ENCODE results near the gene MYO1C.

The MYO1C gene

DNA sequence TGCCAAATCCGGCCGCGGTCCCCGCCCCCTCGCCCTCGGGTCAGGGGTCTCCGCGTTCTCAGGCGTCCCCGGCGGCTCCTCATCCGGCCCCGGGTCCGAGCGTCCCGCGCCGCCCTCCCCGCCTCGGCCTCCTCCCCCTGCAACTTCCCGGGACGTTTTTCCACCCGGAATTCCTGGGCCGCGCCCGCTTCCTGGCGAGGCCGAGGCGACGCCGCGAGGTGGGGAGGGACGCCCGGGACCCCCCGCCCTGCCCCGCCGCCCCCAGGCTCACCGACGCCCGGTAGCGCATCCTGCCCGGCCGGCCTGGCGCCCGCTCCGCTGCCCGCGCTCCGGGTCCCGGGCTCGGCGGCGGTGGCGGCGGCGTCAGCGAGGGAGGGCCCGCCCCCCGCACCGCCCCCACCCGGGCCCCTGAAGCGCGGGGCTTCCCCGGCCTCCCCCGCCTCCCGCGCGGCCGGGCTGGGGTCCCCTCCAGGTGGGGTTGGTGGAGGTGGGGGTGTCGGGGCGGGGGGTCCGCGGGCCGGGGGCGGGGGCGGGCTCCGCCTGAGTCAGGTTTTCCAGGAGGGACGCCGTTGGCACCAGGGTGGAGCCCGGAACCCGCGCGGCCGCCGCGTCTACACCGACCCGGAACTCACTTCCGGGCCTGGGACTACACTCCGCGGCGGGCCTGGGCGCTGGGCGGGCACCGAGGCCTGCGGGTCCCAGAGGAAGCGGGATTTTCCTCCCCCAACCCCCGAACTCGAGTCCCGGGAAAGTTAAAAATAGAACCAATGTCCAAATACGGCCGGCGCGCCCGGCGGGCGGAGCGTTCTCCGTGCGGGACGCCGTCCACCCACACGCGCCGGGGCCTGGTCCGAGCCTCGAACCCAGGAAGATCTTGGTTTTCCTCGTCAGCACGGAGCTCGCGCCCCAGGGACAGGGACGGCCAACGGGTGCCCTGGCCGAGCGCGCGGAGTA lies 6.8 kb downstream of the MYO1C start:
- FAIRE-seq (no peak), DNase-seq (ENCODE audit: low spot score) (peak; percentile 54)

DNA sequence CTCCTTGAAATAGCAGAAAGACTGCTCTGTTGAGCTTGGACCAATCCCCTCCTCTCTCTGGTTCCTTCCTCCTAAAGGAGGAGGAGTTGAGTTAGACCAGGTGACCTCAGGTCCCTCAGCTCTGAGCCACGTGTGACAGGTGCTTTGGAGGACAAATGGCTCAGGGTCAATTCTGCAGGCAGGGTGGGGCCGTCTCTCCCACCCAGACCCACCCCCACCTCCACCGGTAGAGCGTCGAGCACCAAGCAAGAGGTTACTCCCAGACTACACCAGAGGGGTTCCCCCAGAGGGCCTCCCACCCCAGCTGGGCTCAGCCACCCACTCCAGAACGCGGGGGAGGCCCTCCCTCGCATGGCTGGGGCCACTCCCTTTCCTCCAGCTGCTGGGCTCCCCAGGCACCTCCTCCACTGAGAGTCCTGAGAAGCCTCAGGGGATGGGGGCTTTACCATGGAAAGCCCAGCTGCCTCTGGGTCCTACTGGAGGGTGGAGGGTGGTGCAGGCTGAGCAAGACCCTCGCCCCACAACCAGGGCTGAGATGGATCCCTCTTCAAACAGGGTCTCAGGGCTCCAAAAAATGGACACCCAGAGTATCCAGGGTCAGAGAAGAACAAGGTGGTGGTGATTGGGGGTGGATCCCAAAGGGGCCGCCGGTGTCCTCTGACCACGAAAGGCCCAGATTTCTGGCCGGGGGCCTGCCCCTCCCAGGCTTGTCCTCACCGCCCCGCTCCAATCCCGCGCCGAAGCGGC lies 7.6 kb downstream of the MYO1C start:
- FAIRE-seq: no peak
- DNase-seq (ENCODE audit: low spot score): peak; percentile 36

DNA sequence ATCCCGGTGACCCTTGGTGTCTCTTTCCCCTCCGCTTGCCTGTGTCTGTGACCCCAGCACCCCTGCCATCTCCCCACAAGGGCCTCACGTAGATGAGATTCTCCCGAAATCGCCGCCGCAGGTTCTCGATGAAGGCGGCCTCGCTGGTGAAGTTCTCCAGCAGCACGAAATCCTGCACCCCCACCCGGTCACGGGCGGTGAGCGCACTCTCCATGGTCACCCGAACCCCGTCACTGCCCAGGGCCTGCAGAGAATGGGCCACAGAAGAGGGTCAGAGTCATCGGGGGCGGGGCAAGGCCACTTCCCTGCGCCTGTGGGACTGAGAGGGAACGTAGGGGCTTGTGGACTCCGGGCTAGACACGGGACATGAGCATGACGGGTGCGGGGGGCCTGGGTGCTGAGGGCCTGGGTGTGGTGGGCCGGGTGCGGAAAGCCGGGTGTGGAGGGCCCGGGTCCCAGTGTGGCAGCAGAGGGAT lies 8.4 kb downstream of the MYO1C start:
- DNase-seq (ENCODE audit: low spot score) (no peak), FAIRE-seq (no peak)

DNA sequence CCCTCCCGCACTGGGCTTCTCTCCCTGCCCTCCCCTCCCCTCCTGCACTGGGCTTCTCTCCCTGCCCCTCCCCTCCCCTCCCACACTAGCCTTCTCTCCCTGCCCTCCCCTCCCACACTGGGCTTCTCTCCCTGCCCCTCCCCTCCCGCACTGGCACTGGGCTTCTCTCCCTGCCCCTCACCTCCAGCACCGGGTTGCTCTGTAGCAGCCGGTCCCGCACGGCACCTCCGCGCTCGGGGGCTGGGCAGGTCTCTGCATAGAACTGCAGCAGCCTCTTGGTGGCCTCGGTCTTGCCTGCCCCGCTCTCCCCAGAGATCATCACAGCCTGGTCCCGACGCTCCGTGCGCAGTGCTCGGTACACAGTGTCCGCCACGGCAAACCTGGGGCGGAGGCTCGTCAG lies 9.8 kb downstream of the MYO1C start:
- FAIRE-seq (no peak), DNase-seq (ENCODE audit: low spot score) (no peak)

DNA sequence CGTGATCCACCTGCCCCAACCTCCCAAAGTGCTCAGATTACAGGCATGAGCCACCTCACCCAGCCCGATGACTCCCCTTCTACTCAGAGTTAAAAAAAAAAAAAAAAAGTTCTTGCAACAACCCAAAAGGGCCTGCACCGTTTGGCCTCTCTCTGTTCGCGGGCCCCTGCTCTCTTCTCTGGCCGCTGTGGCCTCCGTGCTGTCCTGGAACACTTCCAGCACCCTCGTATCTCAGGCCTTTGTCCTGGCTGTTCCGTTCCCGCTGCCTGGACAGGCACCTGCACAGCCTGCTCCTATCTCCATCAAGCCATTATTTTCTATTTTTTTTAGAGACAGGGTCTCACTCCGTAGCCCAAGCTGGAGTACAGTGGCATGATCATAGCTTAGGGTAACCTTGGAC lies 10.8 kb downstream of the MYO1C start:
- FAIRE-seq: no peak
- DNase-seq (ENCODE audit: low spot score): no peak

DNA sequence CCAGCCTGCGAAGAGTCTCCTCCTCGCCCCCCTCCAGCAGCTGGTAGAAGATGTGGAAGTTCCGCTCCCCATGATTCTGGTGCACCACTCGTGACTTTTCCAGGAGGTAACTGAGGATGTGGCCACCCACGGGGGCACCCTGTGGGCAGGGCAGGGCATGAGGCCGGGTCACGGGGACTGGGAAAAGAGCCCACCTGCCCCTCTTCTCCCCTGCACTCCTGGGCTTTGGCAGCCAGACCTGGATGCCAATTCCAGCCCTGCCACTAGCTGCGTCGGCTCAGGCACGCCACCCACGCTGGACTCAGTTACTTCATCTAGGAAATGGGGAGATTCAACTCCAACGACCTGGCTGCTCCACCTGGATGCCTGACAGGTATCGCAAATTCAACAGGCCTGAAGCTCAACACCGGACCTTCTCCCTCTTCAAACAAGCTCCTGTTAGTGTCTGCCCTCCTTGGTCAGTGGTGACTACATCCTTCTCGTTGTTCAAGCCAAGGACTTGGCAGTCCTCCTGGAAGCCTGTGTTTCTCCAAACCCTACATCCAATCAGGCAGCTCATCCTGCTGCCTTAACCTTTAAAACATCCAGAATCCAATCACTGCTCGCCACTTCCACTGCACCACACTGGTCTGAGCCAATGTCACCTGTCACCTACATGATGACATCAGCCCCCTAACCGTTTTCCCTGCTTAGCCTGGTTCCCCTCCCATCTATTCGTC lies 11.6 kb downstream of the MYO1C start:
- no peak for FAIRE-seq

DNA sequence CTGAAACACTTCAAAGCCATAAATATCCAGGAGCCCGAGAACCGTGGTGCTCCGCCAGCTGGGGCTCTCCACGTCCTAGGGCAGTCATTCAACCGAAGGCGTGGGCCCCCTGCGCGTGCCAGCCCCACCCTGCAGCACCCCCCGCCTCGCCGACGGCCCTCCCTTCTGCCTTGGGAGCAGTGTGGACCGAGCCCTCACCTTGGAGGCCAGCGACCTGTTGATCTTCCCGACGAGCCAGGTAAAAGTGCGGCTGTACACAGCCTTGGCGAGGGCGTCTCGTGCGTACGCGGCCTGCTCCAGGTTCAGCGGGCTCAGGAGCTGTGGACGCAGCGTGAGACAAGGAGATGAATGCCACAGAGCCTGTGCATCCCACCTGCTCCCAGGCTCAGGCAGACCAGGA lies 14.1 kb downstream of the MYO1C start:
- DNase-seq (ENCODE audit: low spot score) (no peak), FAIRE-seq (no peak)

More for the DNA sequence above, 11.6 kb downstream of the MYO1C start:
- DNase-seq (ENCODE audit: low spot score): no peak

DNA sequence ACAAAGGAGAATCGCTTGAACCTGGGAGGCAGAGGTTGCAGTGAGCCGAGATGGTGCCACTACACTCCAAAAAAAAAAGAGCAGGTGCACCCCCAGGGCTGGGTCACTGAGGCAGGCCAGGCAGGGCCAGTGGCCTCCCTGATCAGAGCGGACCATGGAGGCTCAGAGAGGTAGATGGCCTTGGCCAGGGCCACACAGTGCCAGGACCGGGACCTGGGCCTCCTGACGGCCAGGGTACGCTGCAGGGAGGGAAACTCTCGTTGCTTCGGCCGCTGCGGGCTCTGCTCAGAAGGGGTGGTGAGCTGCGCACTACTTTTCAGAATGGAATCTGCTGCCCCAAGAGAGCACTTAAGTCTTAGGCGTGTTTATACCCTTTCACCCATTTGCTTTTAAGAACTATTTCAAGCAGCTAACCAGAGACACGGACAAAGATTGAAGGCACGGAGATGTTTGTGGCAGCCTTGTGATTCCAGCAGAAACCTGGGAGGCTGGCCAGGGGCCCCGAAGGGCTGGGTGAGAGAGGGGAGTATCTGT lies 17.1 kb downstream of the MYO1C start:
- DNase-seq (ENCODE audit: low spot score): no peak
- no peak for FAIRE-seq

DNA sequence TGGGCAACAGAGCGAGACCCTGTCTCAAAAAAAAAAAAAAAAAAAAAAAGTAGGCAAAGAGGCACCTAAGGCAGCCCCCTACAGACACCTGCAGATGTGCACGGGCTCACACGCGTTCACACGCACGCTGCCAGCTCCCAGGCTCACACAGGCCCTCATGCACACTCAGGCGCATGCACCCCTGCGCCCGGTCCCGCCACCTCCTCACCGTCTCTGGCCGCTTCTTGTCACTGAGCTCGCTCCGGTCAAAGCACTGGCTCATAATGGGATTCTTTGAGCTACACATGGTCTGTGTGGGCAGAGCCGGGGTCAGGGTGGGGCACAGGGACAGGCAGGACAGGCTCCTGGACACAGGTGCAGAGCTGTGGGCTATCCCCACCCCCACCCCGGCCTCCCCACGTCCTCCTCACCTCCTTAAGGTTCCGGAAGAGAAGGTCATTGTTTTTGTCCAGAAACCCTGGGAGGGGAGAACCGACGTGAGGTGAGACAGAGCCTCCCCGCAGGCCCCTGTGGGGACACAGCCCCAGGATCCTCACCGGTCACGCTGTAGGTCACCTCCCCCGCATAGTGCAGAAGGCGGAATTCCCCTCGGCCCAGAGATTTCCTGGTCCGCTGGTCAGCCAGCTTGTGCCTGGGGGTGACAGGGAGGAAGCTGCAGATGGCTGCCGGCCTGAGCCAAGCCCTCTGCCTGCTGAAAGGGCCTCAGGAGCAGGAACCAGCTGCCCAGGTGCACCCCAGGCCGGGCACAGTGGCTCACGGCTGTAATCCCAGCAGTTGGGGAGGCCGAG lies 17.9 kb downstream of the MYO1C start:
- no peak for DNase-seq (ENCODE audit: low spot score)
- FAIRE-seq: no peak

DNA sequence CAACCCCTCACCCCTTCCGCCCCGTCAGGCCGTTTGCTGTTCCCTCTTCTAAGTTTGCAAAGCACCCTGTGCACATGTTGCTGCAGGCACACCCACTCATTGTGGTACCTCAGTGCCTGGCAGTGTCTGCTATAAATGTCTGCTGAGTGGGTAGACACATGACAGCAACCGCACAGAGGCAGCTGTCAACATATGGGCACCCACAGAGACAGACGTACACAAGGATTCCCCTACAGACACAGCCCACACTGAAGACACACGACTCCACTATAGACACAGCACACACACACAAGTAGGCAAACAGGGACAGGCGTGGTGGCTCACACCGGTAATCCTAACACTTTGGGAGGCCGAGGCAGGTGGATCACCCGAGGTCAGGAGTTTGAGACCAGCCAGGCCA lies 18.6 kb downstream of the MYO1C start:
- no peak for FAIRE-seq
- no peak for DNase-seq (ENCODE audit: low spot score)

DNA sequence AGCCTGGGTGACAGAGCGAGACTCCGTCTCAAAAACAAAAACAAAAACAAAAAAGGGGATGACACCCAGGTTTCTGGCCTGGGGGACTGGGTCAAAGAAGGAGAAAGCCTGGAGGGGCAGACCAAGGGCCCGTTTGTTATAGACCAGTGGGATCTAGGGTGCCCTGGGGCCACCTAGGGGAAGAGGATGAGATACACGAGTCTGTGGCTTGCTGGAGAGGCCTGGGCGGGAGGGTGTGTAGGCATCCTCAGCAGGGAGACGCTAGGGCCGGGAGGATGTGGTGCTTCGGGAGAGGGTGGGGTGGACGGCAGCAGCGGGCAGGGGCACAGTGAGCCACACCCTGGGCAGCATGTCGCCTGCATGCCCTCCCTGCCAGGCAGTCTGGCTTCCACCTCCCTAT lies 19.3 kb downstream of the MYO1C start:
- DNase-seq (ENCODE audit: low spot score): no peak
- no peak for FAIRE-seq

DNA sequence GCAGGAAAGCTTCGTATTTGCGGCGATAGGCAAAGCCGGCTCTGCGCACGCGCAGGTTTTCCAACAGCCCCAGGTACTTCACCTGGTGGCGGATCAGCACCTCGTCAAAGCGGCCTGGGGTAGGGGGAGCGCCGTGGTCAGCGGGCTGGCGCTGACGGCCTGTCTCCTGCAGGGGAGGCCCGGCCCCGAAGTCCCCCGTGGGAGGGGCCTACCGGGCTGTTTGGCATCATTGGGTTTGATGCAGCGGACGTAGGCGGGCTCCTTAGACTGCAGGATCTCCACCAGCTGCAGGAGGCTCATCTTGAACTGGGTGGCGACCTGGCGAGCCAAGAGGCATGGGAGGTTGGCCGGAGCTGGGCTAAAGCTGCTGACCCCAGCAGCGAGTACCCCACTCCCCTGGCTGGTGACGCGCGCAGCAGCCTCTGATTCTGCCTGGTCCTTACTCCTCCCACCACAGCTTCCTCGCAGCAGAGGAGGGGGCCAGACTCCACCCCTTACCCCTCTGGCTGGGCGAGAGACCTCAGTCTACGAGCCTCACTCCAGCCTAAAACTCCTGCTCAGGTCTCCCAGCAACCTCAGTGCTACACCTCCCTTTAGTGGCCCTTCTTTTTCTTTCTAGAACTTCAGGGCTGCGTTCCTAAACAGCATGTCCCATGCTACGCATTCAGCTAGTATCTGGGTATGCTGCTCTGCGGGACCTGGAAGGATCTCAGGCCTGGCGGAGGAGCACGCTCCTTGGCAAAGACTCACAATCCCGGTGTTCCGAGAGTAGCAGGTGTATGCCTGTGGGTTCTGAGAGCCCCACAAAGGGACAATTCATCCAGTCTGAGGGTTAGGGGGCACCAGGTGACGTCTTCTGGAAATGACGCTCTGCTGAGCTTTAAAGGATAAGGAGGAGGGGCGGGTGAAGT lies 20.3 kb downstream of the MYO1C start:
- FAIRE-seq (no peak), DNase-seq (ENCODE audit: low spot score) (no peak)

DNA sequence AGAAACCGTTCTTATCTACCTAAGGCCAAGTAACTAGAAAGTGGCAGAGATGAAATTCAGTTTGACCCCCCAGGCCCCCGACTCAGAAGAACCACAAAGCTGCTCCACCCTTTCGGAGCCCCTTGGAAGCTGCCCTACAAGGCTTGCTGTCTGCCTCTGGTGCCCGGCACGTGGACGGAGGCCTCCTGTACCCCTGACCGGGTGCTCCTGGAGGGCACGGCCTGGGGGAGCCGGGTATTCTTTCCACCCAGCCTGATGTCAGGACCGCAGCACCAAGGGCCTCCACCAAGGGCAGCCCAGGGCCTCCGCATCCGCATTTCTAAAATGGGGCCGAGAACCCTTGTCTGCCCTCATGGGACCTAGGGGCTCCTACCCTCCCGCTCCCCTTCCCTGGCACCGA lies 21.0 kb downstream of the MYO1C start:
- DNase-seq (ENCODE audit: low spot score): no peak
- FAIRE-seq: no peak

DNA sequence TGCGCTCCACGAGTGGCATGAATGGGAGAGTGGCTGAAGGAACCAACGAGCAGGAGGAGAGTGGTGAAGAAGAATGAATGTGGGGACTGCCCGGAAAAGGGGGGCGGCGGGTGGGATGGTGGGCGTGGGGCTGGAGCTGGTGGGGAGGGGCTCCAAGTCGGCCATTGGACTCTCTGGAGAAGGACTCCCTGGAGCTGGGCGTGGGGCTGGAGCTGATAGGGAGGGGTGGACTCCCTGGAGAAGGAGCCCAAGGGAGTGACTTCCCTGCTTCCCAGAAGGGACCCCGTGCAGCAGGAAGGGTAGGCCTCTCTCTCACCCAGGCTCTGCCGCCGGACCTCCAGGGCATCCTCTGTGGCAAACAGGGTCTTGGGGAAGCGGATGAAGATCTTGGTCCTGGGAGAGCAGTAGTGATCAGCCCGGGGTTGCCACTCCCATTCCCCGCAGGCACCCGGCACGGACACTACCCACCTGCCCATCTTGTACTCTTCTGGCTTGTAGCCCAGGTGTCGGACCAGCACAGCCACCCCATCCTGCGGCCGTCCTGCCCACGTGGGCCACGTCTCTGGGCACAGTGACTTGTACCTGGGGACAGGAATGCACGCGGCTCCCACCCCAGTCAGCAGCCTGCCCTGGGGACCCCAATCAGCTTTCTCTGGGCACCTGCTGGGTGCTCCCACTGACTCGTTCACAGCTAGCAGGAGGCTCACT lies 21.6 kb downstream of the MYO1C start:
- no peak for DNase-seq (ENCODE audit: low spot score)
- no peak for FAIRE-seq

DNA sequence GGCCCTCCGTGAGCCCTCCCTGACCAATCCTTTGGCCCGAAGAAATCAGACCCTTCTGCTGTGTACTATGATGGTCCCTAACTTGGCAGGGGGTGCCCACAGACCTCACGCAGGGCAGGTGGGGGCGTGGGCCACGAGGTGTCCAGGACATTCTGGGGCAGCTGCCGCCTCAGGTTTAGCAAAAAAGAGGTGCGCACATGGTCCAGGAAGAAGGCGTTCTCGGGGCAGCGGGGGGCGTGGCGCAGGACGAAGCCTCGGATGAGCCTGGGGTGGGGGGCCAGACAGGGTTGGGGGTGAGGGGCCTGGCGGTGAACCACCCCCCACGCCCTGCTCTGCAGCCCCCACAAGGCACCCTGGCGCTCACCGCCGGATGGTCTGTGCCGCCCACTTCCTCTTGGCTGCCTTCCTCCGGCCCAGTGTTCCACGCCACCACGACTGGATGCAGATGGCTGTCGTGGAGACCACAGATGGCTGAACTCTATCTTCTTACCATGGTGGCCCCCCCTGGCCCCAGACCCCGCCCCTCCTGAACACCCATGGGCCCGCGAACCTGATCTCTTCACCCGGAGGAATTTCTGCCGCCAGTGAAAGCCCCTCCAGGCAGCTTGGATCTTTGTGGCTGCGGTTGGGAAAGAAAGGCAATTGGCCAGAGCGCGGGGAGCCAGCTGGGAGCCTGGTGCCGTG lies 22.3 kb downstream of the MYO1C start:
- FAIRE-seq: no peak

DNA sequence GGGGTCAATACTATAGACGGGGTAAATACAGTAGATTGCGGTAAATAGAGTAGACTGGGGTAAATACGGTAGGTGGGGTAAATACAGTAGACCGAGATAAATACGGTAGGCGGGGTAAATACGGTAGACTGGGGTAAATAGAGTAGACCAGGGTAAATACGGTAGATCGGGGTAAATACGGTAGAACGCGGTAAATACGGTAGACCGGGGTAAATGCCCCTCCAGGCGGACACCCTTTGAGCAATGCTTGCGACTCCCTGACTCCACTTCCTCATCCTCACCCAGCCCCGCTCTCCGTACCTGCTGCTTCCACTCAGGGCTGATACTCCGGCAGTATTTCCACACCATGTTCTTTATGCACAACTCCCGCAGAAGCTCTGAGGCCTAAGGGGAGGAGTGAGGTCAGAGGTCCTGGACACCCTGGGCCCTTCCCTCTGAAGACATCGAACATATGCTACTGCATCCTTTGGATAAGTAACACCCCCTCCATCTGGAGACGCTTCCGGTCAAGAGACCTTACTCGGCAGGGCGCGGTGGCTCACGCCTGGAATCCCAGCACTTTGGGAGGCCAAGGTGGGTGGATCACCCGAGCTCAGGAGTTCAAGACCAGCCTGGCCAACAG lies 23.1 kb downstream of the MYO1C start:
- FAIRE-seq (no peak), DNase-seq (ENCODE audit: low spot score) (no peak)

More for the DNA sequence above, 22.3 kb downstream of the MYO1C start:
- no peak for DNase-seq (ENCODE audit: low spot score)

DNA sequence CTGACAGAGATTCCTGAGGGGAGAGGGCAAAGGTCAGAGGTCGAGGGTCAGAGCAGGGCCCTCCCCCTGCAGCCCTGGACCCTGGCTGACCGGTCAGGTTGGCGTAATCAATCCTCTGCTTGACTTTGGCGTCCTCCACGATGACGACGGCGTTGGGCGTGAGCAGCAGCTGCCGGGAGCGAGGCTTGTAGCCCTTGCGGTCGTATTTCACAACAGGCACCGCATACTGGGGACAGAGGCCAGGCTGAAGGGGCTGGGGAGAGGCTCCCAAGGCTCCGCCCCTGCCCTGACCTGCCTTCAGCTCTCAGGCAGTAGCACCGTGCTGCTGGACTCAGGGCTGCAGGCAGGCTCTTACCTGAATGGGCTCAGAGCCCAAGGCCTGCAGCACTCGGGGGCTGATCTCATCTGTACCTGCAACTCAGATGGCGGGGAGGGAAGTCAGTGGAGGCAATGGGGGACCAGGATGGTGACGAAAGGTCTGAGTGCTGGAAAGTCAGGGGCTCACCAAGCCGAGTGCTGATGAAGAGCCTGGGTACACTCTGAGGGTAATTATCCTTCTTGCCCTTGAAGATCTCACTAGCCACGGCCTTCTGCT lies 24.5 kb downstream of the MYO1C start:
- FAIRE-seq: no peak
- no peak for DNase-seq (ENCODE audit: low spot score)

DNA sequence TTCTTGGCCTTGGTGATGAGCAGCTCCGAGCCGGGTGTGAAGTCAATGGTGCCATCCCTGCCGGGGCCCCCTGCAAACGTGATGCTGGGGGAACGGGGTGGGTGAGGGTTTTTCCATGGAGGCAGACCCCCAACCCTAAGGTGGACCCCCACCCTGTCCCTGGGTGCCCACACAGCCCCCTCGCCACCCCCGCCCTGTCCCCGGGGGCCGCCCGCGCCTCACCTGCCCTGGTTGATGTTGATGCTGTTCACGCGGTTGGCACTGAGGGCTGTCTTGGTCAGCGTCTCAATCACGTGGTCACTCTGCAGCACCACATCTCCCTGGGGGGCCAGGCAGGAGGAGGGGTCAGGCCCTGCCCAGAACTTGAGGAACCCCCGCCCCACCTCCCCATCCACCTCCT lies 25.2 kb downstream of the MYO1C start:
- FAIRE-seq (no peak), DNase-seq (ENCODE audit: low spot score) (no peak)

All from urothelium cell line (cell line).